ENCODE measurements around the gene NOPCHAP1.

Gene NOPCHAP1

GRCh38 chr12:104958805-104959334, 27.2 kb upstream of the NOPCHAP1 start (continued):
- TF ChIP-seq POU6F1 (CRISPR knock-in tag; IDR thresholded peaks at IDR 0.05; ENCODE audit: borderline replicate concordance, low read depth) (no peak), ARNTL (CRISPR knock-in tag; IDR thresholded peaks at IDR 0.05; ENCODE audit: borderline replicate concordance, low read depth) (no peak), ESRRG (CRISPR knock-in tag; IDR thresholded peaks at IDR 0.05) (no peak), RARB (CRISPR knock-in tag; IDR thresholded peaks at IDR 0.05) (no peak)

GRCh38 chr12:104959335-104959841, 26.7 kb upstream of the NOPCHAP1 start:
- peak; percentile 44 for ATAC-seq
- TF ChIP-seq, protein P1, sequence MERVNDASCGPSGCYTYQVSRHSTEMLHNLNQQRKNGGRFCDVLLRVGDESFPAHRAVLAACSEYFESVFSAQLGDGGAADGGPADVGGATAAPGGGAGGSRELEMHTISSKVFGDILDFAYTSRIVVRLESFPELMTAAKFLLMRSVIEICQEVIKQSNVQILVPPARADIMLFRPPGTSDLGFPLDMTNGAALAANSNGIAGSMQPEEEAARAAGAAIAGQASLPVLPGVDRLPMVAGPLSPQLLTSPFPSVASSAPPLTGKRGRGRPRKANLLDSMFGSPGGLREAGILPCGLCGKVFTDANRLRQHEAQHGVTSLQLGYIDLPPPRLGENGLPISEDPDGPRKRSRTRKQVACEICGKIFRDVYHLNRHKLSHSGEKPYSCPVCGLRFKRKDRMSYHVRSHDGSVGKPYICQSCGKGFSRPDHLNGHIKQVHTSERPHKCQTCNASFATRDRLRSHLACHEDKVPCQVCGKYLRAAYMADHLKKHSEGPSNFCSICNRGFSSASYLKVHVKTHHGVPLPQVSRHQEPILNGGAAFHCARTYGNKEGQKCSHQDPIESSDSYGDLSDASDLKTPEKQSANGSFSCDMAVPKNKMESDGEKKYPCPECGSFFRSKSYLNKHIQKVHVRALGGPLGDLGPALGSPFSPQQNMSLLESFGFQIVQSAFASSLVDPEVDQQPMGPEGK (CRISPR knock-in tag; IDR thresholded peaks at IDR 0.05; ENCODE audit: borderline replicate concordance), result no peak
- TF ChIP-seq OSR1 (CRISPR knock-in tag; IDR thresholded peaks at IDR 0.05) (no peak), POU6F1 (CRISPR knock-in tag; IDR thresholded peaks at IDR 0.05; ENCODE audit: borderline replicate concordance, low read depth) (no peak), ZFP30 (CRISPR knock-in tag; IDR thresholded peaks at IDR 0.05) (no peak), RARB (CRISPR knock-in tag; IDR thresholded peaks at IDR 0.05) (no peak), ZNF8 (CRISPR knock-in tag; IDR thresholded peaks at IDR 0.05) (no peak), ZNF70 (CRISPR knock-in tag; IDR thresholded peaks at IDR 0.05) (no peak), ISL1 (CRISPR knock-in tag; IDR thresholded peaks at IDR 0.05) (no peak), GLIS3 (CRISPR knock-in tag; IDR thresholded peaks at IDR 0.05) (no peak), TSHZ2 (CRISPR knock-in tag; IDR thresholded peaks at IDR 0.05) (no peak), CREB5 (CRISPR knock-in tag; IDR thresholded peaks at IDR 0.05; ENCODE audit: low read depth) (no peak), TCF4 (CRISPR knock-in tag; IDR thresholded peaks at IDR 0.05; ENCODE audit: borderline replicate concordance) (no peak), ARNTL (CRISPR knock-in tag; IDR thresholded peaks at IDR 0.05; ENCODE audit: borderline replicate concordance, low read depth) (no peak), BACH2 (CRISPR knock-in tag; IDR thresholded peaks at IDR 0.05; ENCODE audit: borderline replicate concordance) (no peak)
- TF ChIP-seq, protein P2, sequence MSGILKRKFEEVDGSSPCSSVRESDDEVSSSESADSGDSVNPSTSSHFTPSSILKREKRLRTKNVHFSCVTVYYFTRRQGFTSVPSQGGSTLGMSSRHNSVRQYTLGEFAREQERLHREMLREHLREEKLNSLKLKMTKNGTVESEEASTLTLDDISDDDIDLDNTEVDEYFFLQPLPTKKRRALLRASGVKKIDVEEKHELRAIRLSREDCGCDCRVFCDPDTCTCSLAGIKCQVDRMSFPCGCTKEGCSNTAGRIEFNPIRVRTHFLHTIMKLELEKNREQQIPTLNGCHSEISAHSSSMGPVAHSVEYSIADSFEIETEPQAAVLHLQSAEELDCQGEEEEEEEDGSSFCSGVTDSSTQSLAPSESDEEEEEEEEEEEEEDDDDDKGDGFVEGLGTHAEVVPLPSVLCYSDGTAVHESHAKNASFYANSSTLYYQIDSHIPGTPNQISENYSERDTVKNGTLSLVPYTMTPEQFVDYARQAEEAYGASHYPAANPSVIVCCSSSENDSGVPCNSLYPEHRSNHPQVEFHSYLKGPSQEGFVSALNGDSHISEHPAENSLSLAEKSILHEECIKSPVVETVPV (CRISPR knock-in tag; IDR thresholded peaks at IDR 0.05), result no peak

DNA sequence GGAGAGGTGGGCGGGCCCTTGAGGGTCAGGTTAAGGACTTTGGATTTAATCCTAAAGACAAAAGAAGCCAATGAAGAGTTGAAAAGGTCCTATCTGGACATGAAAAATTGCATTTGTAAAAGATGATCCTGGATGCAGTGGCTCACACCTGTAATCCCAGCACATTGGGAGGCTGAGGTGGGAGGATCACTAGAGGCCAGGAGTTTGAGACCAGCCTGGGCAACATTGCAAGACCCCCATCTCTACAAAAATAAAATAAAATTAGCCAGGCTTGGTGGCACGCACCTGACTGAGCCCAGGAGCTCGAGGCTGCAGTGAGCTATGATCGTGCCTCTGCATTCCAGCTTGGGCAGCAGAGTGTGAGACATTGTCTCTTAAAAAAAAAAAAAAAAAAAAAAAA, 25.7 kb upstream of the NOPCHAP1 start:
- TF ChIP-seq TSHZ2 (CRISPR knock-in tag; IDR thresholded peaks at IDR 0.05), result no peak
- ATAC-seq, result no peak
